Measurements from ENCODE around the gene KRT73. TPM values are rescaled to one million over a fixed set of nuclear protein-coding genes. Genes with fewer than 3 reads are reported as not detected.
A peak's percentile ranks its signal among the peaks of the same experiment; 100 is the strongest.

The KRT73 gene
- total RNA-seq, 1 experiment from 2014 or later, result not detected

- Histone ChIP-seq H3K56ac (ENCODE audit: insufficient read length, low read depth, low read length) (no peak overlapping the region), H3K9ac (ENCODE audit: extremely low read depth, insufficient read length, low read length) (no peak overlapping the region), H3K4me1 (ENCODE audit: insufficient read depth, low read length) (no peaks in the 10 kb centered on the region), H2BK20ac (ENCODE audit: low read depth, low read length, poor library complexity, severe bottlenecking) (no peak overlapping the region), H4K8ac (replicated peaks; ENCODE audit: insufficient read length, low read depth, low read length) (no peak overlapping the region), H2AFZ (ENCODE audit: low read length) (no peak overlapping the region), H2AK5ac (ENCODE audit: insufficient read length, low read length) (no peak overlapping the region), H3K18ac (ENCODE audit: insufficient read length, low read depth, low read length) (no peak overlapping the region), H3K4me2 (ENCODE audit: insufficient read depth, insufficient read length, low read length) (no peak overlapping the region), H3K4ac (ENCODE audit: low read depth, low read length) (no peak overlapping the region), H3K14ac (ENCODE audit: insufficient read depth, low read length) (no peak overlapping the region; the same call in 1 of the 2 replicates), H2BK120ac (ENCODE audit: low read depth, low read length, poor library complexity, severe bottlenecking) (no peak overlapping the region), H3K23ac (ENCODE audit: insufficient read length, low read depth, low read length) (no peak overlapping the region), H4K5ac (ENCODE audit: insufficient read length, low read depth, low read length) (no peak overlapping the region), H3T11ph (ENCODE audit: low read length) (no peak overlapping the region), H3K79me1 (ENCODE audit: insufficient read depth, low read depth, low read length, poor library complexity, severe bottlenecking) (no peaks in the 10 kb centered on the region), H2BK12ac (ENCODE audit: insufficient read length, low read depth, low read length) (no peak overlapping the region), H4K91ac (ENCODE audit: insufficient read length, low read depth, low read length) (no peak overlapping the region), H3K79me2 (ENCODE audit: insufficient read depth, low read length) (no peaks in the 10 kb centered on the region), H4K20me1 (ENCODE audit: control insufficient read depth, insufficient read depth, insufficient read length) (no peaks in the 10 kb centered on the region), H2BK15ac (ENCODE audit: low read depth, low read length) (no peak overlapping the region), H3K23me2 (ENCODE audit: insufficient read length, low read depth, low read length, poor library complexity, severe bottlenecking) (no peaks in the 10 kb centered on the region), H3K27me3 (ENCODE audit: insufficient read depth, low read length) (no peaks in the 10 kb centered on the region), H3K27ac (ENCODE audit: insufficient read length, low read depth, low read length) (no peak overlapping the region), H2BK5ac (ENCODE audit: insufficient read length, low read length) (no peak overlapping the region), H3K9me3 (ENCODE audit: control insufficient read depth, low read depth, low read length) (no peaks in the 10 kb centered on the region)
- no CpG with 5 or more reads among the region's 10 CpGs for WGBS (ENCODE audit: extremely low coverage, insufficient read length, low lambda C conversion rate)
- no peaks in the 10 kb centered on the region for H3K9me3 Mint-ChIP-seq
- DNase-seq, result peak; percentile 9
- H3K27ac Mint-ChIP-seq, result no peak overlapping the region
- H3K4me1 Mint-ChIP-seq, result peaks cover 0 to 2% of the 10 kb centered on the region in 2 experiments; a peak in 1 of 4 replicates
- H3K4me3 Mint-ChIP-seq, result no peak overlapping the region
- no peaks in the 10 kb centered on the region for H3K36me3 Mint-ChIP-seq (ENCODE audit: insufficient read depth in 1 of 3, low read depth in 3 of 3)
- TF ChIP-seq, protein P1, sequence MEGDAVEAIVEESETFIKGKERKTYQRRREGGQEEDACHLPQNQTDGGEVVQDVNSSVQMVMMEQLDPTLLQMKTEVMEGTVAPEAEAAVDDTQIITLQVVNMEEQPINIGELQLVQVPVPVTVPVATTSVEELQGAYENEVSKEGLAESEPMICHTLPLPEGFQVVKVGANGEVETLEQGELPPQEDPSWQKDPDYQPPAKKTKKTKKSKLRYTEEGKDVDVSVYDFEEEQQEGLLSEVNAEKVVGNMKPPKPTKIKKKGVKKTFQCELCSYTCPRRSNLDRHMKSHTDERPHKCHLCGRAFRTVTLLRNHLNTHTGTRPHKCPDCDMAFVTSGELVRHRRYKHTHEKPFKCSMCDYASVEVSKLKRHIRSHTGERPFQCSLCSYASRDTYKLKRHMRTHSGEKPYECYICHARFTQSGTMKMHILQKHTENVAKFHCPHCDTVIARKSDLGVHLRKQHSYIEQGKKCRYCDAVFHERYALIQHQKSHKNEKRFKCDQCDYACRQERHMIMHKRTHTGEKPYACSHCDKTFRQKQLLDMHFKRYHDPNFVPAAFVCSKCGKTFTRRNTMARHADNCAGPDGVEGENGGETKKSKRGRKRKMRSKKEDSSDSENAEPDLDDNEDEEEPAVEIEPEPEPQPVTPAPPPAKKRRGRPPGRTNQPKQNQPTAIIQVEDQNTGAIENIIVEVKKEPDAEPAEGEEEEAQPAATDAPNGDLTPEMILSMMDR (conservative IDR thresholded peaks at IDR 0.05), result no peak
- H3K27me3 Mint-ChIP-seq (ENCODE audit: low read depth), result peaks cover 26% of the 10 kb centered on the region
Measured at GRCh38 chr12:52643233-52644077, 25.1 kb upstream of the KRT73 start.
